HT1080 (cell line): ENCODE data around the gene ORMDL1. TPM values are rescaled to one million over a fixed set of nuclear protein-coding genes. Genes with fewer than 3 reads are reported as not detected.

Experiments used
- DNase-seq: peaks from one replicate; pipeline ENCODE4 v3.0.0-alpha.2; 2015; ENCODE audit warnings: low read depth
- polyA plus RNA-seq, 2 experiments: library from polyadenylated mRNA; depleted of rRNA; stranded (reverse); fragments of >200 nt; gene quantifications; 2 replicates each; pipeline ENCODE4 v1.2.3, GENCODE V29; 2015
- total RNA-seq: library from RNA; depleted of rRNA; stranded (reverse); fragments of >200 nt; shearing (Covaris generic); gene quantifications from 2 replicates; pipeline ENCODE4 v1.2.3, GENCODE V29; 2014; rRNA removed

ORMDL1 gene
- total RNA-seq: 99.1 and 125 TPM in 2 replicates
- 62.5 and 71.4 TPM in 2 replicates for polyA plus RNA-seq (2015; cell fraction: cytosol; rRNA removed)
- polyA plus RNA-seq (2015; cell fraction: nucleus; rRNA removed): 173 and 193 TPM in 2 replicates

GRCh38 chr2:189783927-189784867 is at the start of gene ORMDL1, which contains the start of gene PMS1:
Gene ORMDL1, minus strand, starts transcription at chr2:189784339. Its CDS starts 1,744 bp downstream, at chr2:189782595.
Gene PMS1, plus strand, starts transcription at chr2:189784450. Its CDS starts 7,360 bp downstream, at chr2:189791810.
- peak; percentile 95 for DNase-seq

DNA sequence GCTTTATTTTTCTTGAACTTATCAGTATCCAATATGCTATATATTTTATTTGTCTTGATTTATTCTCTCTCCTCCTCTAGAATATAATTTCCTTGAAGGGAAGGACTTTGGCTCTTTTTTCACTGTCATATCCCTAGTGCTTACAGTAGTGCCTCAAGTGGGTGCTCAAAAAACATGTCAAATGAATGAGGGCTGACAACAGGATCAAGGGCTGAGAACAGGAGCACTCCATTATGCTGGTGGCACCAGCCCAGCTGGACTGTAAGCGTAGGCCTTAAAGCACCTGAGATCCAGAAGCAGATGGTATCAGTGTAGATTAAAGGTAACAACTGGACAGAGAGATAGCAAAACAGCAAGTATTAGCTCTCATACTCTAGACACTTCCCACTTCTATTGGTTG is 46.4 kb upstream of the ORMDL1 start:
- DNase-seq: no peak

- no peak for DNase-seq
Observed at GRCh38 chr2:189829102-189829833, 45.1 kb upstream of the ORMDL1 start.

- DNase-seq: no peak
Observed at GRCh38 chr2:189826039-189826438, 41.9 kb upstream of the ORMDL1 start.

DNA sequence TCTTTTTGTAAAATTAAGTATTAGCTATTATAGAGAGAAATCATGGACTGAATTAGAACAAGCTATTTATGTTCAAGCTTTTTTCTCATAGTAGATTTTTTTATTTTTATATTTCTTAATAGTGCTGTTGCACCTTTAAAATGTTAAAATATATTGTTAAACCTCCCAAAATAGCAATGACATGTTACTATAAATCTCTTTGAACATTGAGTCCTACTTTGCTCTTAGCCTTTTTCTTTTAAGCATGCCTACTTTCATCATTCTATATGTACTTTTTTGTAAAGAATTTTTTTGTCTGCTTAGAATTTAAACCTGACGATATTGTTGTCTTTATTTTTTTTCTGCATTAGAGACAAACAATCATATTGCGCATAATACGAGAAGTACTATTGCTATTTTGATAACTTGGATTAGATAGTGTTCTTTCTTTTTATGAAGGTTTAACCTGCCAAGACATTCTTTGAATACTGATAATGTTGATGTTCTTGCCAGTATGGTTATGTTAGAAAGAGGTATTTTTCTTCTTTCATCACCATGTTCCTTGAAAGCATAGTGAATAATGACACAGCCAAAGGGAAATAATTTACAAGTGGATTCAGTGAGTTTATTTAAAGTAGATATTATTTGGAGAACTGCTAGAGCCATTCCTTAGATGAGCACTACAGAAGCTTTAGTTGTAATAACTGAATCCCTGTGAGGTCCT is 40.7 kb upstream of the ORMDL1 start:
- no peak for DNase-seq

- DNase-seq: no peak
Observed at GRCh38 chr2:189821953-189822748, 38.0 kb upstream of the ORMDL1 start.

- DNase-seq: peak; percentile 68
Observed at GRCh38 chr2:189819297-189819704, 35.2 kb upstream of the ORMDL1 start.

DNA sequence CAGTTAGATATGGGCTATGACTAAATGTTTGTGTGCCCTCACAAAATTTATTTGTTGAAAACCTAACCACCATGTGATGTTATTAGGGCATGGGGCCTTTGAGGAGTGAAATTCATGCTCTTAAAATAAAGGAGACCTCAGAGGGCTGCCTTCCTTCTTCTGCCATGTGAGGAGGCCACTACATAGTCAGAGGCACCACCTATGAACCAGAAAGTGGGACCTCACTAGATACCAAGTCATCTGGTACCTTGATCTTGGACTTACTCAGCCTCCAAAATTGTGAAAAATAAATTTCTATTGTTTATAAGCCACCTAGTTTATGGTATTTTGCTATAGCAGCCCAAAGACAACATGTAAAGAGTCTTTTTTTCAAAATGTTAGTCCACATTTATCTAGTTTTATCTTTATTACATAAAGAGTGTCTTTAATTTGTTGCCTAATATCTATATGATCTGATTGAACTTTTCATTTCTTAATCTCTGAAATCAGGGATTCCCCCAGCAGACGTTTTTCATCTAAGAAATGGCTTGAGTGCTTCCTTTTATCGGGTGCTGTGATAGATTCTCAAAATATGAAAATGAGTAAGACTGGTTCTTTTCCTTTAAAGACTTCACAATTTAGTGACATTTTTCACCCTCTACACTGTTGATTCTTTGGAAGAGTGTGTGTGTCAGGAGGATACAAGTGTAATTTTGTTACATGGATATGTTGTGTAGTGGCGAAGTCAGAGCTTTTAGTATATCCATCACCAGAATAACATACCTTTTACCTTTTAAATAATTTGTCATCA is 34.3 kb upstream of the ORMDL1 start:
- no peak for DNase-seq

DNA sequence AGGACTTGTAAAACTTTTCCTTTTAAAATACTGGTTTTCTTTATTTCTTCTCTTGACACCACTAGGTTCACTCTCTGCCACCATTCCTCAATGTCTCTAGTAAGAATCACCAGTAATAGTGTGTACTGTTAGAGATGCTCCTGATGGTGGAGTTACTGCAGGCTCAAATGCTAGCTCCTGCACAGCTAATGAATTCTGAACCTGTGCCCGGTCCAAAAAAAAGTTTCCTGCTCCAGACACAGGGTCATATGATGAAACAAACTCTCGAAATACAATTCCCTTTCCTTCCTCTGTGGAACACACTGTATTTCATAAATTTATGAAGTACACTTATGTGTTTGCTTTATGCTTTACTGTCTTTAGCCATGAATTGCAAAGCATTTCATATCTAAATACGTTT is 19.3 kb upstream of the ORMDL1 start:
- no peak for DNase-seq

GRCh38 chr2:189802396-189802912 is 18.3 kb upstream of the ORMDL1 start:
- no peak for DNase-seq

DNA sequence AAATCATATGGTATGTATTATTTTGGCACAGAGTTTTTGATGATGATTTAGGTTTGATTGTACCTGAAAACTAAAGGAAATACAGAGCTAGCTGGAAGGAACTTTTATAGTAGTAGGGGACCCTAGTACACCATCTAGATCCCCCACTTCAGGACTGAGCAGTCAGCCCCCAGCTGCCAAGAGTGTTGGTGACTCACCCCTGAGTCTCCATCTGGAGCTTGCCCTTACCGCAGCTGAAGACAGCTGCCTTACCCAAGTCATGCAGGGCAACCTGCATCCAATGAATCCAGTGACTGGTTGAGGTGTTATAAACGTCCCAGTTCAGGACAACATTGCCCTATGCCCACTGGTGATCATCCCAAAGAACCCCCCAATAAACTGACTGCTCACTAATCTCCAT is 15.4 kb upstream of the ORMDL1 start:
- DNase-seq: peak; percentile 78

- DNase-seq: no peak
Observed at GRCh38 chr2:189799030-189799331, 14.8 kb upstream of the ORMDL1 start.

GRCh38 chr2:189798312-189799029 is 14.3 kb upstream of the ORMDL1 start:
- peak; percentile 37 for DNase-seq

DNA sequence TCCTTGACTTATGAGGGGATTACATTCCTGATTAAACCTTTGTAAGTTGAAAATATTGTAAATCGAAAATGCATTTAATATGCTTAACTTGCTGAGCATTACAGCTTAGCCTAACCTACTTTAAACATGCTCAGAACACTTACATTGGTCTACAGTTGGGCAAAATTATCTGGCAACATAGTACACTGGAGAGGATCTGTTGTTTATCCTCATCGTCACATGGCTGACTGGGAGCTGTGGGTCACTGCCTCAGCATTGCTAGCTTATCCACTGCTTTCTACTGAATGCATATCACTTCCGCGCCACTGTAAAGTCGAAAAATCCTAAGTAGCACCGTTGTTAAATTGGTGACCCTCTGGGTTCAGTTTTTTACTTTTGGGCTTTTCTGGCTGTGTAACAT is 13.8 kb upstream of the ORMDL1 start:
- DNase-seq: no peak

GRCh38 chr2:189794310-189794709 is 10.2 kb upstream of the ORMDL1 start:
- DNase-seq: no peak

GRCh38 chr2:189791338-189792042 is 7.4 kb upstream of the ORMDL1 start:
- DNase-seq: no peak

GRCh38 chr2:189783451-189783926 is 650 bp downstream of the ORMDL1 start:
- DNase-seq: no peak

GRCh38 chr2:189782221-189782671 is 1.9 kb downstream of the ORMDL1 start:
- DNase-seq: no peak
